Measurements from ENCODE around the gene KY.
"Not testable (repeated sequence)": the region's sequence is repeated elsewhere in the genome, so short reads cannot be mapped to it uniquely, and the experiment has no call there.

Gene KY

DNA sequence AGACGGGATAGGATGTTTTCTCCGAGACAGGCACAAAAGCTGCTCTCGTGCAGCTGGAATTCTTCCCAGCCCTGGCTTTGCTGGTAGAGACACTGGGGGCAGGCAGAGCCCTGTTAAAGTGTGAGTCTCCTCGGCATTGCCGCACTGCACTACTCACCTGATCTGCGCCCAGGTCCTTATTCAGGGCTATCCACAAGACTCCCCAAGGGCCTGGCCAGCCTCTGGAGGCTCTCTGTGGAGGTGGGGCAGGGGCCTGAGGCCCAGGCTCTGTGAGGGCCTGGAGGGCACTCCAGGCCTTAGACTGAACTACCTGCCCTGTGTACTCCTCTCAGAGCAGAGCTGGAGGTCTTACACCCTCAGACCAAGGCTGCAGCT, 48.4 kb downstream of the KY start:
- DNase-seq (ENCODE audit: low read depth in 2 of 2), result no peak

DNA sequence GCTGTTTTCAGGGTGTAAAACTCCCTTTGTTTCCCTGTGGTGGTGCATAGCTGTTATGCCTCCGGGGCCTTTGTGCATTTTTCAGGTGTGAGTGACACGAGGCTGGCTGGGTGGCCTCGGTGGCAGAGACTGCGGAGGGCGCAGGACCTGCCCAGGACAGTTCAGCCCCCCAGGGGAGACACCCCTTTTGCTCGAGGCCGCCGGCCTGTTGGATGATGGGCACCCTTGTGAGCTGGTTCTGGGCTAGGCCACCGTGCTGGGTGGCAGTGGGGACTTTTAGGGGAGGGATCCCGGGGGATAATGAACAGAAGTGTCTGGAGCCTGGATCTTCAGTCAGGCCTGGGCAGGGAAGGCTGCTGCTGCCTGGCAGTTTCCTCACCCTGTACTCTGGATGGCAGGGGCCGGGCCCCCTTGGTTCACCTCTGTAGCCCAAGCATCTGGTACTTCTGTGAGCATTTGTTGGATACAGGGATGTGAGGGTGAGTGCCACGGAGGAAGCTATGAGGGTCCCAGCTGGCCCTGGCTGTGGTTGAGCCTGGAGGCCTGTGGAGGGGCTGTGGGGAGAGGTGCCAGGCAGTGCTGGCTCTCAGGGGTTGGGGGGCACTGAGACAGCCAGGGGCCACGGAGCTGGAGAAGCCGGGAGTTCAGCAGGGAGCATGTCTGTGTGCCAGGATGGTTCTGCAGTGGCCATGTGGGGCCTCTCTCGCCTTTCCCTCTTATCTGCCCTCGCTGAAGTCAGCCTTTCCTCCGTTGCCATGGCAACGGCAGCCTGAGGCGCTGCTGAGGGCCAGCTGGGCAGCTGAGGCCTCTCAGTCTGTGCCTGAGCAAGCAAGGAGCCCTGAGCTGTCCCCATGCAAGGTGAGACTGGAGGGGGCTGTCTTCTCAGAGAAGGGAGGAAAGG, 49.0 kb downstream of the KY start:
- no peak for DNase-seq (ENCODE audit: low read depth in 2 of 2)

DNA sequence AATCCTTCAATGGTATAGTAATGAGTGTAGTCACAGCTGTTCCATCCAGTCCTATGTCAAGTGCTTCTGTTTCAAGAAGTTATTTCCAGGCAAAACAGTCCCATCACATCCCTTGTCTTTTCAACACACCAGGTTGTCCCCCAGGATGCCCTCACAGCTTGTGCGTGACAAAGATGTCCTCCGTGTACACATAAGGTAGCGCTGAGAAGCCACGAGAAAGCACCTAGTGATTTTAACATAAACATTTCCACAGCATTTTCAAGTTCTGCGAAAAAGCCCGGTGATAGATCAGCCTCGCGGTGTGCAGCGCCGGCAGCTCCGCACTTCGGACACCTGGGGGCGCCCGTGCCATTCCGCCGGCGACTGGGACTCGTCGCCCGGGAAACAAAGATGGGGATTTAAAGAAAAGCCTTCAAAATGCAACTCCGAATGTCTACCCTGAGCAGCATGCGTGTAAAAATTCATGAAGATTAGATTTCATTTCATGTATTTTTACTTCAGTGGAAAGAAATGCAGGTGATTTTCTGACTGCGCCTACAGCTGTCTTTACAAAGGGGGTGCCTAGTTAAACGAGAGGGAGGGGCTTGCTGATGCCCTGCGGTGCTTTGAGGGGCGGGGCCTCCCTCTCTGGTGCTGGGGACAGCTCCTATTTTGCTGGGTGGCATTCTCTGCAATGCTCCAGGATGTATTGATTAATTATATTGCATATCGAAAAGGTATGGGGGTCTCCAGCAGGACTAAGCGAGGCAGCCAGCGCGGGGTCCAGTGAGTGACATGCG, 49.9 kb downstream of the KY start:
- peak in 1 of 2 donors; percentile 37 for DNase-seq (ENCODE audit: low read depth in 2 of 2)

DNA sequence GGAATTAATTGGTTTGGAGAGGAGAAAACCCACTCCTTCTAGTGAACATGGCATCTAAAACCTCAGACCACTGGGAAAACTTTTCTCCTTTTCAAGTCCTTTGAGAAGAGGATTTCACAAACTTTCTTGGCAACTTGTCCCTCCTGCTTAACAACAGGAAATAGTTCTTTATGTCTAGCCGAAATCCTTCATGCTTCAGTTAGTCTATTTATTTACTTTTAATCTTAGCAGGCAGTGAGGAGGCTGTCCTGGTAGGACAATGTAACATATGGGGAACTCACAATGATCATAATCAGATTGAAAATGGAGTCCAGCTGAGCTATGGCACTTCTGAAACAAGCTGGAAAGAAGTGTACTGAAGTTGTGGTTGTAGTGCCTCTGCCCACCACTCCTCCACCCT, 50.6 kb downstream of the KY start:
- no peak for DNase-seq (ENCODE audit: low read depth in 2 of 2)

DNA sequence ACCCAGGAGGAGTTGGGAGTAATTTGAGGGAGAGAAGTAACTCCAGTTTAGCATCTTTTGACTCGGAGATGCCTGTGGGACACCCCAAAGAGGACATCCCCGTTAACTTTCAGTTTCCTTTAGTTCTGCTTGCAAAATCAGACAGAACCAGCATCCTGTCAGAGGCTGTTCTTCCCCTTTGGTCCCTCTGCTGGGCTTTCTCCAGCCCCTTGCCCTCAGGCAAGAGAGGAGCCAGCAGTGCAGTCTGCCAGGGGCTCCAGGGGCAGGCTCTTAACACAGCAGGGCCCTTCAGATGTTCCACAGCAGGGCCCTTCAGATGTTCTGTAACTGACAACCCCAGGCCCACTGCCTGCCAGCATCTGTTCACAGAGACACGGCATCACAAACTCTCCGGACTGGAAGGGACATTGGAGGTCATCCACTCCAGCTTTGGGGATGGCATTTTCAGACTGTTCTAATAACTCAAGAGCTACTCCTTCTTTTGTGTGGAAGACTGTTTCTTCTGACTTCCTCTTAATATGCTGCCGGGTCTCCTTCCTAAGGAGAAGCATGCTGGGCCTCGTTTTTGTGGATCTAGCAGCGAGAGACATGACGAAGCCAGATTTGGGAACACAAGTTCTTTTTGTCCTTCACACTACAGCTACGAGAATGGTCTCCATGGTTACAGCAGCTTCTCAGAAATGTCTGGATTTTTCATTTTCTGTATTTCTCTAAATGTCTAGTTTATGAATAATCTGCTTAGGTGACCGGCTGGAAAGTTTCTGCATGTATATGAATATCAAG, 51.9 kb downstream of the KY start:
- no peak for DNase-seq (ENCODE audit: low read depth in 2 of 2)

DNA sequence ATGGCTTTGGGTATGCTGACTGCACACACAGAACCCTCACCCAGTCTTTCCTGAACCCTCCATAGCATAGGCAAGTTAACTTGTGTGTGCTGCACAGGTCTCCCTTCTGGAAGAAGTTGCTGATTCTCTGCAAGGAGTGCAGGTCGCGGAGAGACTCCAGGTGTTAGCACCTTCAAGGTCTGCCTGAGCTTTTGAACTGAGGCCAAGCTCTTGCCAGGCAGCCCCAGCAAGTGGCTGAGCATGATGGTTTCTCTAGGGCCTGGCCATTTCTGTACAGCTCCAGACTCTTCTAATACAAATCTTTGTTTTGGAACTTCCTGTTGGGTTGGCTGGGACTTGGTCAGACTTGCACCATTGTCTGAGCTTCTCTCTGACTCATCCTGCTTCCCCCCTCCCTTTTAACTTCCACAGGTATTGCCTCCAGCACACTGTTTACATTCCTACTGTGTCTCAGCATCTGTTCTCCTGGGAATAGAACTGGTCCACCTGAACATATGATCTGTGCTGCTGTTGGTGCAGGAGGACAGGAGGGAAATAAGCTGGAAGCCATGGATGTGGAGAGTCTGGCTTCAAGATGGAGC, 53.3 kb downstream of the KY start:
- DNase-seq (ENCODE audit: low read depth in 2 of 2), result no peak

DNA sequence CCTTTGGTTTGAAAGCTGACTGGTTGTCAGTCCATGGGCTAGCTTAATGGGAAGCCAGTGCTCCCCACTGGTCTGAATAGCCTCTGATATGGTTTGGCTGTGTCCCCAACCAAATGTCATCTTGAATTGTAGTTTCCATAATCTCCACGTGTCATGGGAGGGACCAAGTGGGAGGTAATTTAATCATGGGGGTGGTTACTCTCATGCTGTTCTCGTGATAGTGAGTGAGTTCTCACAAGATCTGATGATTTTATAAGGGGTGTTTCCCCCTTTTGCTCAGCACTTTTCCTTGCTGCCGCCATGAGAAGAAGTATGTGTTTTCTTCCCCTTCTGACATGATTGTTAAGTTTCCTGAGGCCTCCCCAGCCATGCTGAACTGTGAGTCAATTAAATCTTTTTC, 55.8 kb downstream of the KY start:
- not testable (repeated sequence) for DNase-seq (ENCODE audit: low read depth in 2 of 2)

DNA sequence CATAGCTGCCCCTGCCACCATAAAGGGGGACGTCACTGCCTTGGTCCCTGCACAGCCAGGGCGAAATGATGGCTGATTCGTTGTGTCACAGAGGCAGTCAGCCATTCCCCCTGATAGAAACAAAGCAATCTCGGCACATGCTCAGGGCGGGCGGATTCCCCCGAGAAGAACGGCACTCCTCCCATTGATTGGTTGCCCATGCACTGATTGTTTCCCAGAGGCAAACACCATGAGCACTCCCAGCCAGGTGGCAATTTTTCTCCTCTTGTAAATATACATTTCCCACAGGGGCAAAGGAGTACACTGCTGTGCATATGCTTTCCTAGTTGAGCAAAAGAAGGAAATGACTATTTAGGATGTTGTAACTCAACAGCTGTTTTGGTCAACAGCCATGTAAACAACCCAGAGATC, 56.5 kb downstream of the KY start:
- DNase-seq (ENCODE audit: low read depth in 2 of 2), result no peak

DNA sequence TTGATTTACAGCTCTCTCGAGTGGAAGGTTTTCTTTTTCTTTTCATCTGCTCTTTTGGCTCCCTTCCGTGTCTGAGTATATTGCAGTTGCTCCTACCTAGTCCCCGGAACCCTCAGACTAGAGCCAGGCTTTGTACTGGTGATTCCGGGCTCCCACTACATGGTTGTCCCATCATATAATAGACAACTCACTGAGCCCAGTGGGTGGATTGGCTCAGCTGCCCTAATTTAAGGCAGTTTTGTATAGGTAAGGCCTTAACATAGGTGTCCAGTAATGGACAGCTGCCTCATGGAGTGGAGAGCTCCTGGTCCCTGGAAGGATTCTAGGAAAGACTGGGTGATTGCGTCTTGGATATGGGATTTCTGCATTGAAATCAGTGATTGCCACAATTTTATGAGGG, 58.0 kb downstream of the KY start:
- no peak for DNase-seq (ENCODE audit: low read depth in 2 of 2)

DNA sequence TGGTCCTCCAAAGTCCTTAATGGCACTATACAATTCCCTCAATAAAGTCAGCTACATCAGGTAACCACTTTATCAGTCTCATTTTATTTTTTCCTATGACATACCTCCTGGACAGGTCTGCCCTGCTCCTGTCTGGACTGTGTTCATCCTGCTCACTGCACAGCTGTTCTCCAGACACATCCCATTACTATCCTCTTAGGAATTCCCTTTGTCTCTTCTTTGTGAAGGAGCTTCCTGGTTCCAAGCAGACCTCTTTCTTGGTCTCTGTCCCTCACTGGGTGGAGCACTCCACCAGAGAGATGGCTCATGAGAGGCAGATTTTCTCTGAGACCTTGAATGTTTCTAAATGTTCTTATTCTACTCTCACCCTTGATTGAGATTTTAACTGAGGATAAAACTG, 60.1 kb downstream of the KY start:
- no peak for DNase-seq (ENCODE audit: low read depth in 2 of 2)

DNA sequence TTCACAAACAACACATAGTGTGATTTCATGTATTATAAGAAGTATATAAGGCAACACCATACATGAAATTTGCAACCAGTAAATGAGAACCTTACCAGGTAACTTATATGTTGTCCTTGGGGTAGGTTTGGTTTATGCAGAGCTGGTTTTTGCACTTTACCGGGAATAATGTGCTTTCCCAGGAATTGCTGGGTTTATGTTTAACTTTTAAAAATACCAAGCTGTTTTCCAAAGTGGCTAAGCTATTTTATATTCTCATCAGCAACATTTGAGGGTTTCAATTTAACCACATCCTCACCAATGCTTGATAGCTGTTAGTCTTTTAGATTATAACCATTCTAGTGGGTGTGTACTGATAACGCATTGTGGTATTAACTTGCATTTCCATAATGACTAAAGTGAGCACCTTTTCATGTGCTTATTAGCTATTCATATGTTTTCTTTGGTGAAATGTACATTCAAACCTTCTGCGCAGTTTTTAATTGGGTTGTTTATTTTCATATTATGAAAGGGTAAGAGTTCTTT, 71.6 kb downstream of the KY start:
- no peak for DNase-seq (ENCODE audit: low read depth in 2 of 2)

DNA sequence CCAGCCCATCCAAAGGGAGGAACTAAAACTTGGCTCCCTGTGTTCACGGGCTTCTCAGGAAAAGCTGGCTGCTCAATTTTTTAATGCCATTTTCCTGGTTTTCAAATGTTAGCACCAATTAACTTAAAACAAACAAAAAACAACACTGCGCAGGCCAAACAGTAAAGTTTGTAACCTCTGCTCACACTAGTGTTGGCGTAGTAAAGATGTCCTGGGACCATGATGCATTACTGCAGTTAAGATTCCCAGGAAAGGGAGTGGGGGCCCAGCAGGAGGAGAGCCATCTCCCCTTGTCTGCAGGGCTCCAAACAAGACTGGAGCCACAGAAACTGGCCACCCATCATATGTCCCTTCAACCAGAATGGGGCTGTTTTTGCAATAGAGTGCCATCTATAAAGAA, 74.0 kb downstream of the KY start:
- no peak for DNase-seq (ENCODE audit: low read depth in 2 of 2)

DNA sequence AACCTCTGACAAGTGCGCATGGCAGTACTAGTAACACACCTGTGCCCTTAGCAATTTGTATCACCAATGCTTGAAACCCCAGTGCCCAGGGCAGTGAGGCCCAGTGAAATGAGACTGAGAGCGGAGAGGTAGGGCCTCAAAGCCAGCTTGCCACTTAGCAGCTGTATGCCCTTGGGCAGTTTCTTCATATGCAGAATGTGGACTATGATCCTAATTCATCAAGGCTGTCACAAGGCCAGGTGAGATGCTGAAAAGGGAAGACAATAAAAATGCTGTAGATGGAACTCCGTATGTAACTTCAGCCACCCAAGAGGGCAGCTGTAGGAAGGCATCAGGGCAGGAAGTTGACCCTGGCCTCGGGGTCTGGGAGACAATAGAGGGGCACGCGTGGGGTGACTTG, 74.4 kb downstream of the KY start:
- DNase-seq (ENCODE audit: low read depth in 2 of 2), result no peak

DNA sequence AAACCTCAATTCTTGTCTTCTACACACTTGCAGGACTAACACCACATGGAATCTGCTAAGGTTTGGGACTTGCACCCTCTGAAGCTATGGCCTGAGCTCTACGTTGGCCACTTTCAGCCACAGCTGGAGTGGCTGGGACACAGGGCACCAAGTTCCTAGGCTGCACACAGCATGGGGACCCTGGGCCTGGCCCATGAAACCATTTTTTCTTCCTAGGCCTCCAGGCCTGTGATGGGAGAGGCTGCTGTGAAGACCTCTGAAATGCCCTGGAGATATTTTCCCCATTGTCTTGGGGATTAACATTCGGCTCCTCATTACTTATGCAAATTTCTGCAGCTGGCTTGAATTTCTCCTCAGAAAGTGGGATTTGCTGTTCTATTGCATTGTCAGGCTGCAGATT, 80.9 kb downstream of the KY start:
- not testable (repeated sequence) for DNase-seq (ENCODE audit: low read depth in 2 of 2)

DNA sequence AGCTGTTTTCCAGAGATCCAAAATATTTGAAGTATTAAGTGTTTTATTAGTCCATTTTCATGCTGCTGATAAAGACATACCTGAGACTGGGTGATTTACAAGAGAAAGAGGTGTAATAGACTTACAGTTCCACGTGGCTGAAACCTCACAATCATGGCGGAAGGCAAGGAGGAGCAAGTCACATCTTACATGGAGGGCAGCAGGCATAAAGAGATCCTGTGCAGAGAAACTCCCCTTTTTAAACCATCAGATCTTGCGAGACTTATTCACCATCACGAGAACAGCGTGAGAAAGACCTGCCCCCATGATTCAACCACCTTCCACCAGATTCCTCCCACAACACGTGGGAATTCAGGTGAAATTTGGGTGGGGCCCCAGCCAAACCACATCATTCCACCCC, 82.0 kb downstream of the KY start:
- DNase-seq (ENCODE audit: low read depth in 2 of 2), result no peak

DNA sequence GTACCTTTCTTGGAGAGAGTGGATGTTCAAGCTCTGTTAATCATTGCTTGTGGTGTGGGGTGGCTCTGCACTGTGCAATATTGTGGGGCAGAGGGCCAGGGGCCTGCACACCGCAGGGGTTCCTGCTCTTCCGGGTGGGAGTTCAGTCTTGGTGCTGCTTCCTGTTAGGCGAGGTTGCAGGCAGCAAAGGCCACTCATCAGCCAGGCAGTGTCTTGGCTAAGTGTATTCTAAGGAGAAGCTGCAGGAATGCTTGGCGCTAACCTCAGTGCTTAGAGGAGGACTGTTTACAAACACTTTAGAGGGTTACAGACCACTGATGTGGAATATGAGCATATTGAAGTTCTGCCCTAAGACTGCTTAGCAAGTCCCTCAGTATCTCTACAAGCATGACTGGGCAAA, 83.2 kb downstream of the KY start:
- no peak for DNase-seq (ENCODE audit: low read depth in 2 of 2)

DNA sequence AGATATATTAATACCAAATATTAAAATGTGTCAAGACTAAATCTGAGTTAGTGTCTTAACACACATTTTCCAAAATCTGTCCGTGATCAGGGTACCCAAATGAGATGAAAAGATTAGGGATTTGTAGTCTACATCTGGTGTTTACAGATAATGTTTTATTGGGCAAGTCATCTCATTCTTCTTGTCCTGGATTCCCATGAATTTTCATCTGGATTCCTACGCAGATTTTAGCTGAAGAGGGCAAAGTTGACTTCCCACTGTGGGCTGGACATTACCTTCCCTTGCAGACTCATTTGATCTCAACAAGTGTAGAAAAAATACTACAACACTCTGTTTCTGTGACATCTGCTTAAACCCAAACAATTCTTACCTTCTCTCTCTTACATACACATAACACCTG, 85.8 kb downstream of the KY start:
- no peak for DNase-seq (ENCODE audit: low read depth in 2 of 2)

DNA sequence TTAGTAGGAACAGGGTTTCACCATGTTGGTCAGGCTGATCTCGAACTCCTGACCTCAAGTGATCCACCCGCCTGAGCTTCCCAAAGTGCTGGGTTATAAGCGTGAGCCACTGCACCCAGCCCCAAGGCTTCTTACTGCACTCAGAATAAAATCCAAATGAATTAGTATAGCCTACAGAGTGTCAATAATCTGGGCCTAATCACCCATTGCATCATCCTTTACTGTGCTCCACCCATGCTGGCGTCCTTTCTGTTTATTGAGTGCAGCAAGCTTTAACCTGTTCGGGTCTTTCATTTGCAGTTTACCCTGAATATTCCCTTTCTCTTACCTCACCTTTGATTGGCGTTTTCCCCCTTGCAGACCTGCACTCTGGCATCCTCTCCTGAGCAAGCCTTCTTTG, 87.2 kb downstream of the KY start:
- DNase-seq (ENCODE audit: low read depth in 2 of 2), result no peak

DNA sequence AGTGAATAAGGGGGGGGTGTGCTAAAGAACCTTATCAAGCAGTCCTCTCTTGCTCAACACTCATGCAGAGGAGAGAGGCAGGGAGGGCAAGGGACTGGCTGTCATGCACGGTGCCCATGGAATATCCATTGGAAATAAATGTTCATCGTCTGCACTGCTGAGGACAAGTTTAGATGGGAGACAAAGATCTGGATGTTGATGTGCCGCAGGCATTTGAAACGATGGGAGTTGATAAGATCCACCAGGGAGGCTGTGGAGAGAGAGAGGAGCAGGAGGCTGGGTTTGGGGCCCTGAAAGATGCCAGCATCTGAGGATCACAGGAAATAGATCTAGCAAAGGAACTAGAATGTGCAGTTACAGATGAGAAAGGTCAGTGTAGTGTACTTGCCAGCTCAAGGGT, 88.8 kb downstream of the KY start:
- no peak for DNase-seq (ENCODE audit: low read depth in 2 of 2)

DNA sequence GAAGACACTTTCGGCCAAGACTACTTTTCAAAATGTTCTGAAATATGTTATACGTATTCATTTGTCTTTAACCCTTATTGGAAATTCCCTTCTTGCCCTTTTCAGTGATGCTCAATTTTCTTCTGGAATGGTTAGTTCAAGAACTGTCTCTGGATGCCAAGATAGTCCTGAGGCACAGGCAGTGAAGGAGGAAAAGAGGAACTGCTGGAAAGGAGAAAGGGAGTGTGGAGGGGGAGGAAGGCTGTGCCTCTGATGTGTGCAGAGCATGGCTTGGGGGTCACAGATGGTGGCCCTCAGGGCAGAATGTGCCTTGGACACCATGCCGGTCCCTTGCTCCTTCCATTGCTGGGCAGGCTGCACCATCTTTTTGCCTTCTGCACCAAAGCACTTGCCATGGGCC, 91.2 kb downstream of the KY start:
- no peak for DNase-seq (ENCODE audit: low read depth in 2 of 2)
